ENCODE results near the gene YRDC.

GRCh38 chr1:37809942-37810341 is 1.9 kb upstream of the YRDC start:
- TF ChIP-seq CTCF (IDR thresholded peaks at IDR 0.05; ENCODE audit: low read depth, low read length), result no peak
- TF ChIP-seq MAX (IDR thresholded peaks at IDR 0.05; ENCODE audit: low read depth, low read length), result no peak
- no peak for TF ChIP-seq POLR2A (IDR thresholded peaks at IDR 0.05; ENCODE audit: extremely low read depth, insufficient read length)
- TF ChIP-seq MYC (IDR thresholded peaks at IDR 0.05; ENCODE audit: low read depth, low read length), result no peak
